ENCODE measurements around the gene DNAH3.

Gene DNAH3

GRCh38 chr16:20968765-20969164 lies 181.9 kb downstream of the DNAH3 start:
- no peak overlapping the region for H3K4me3 ChIP-seq (ENCODE audit: low read depth, low read length)
- TF ChIP-seq CTCF (IDR thresholded peaks at IDR 0.05; ENCODE audit: control insufficient read depth, extremely low read depth, insufficient read depth), result no peak
- DNase-seq (ENCODE audit: low read depth), result no peak

- no peak for DNase-seq (ENCODE audit: low read depth)
- no peak overlapping the region for H3K4me3 ChIP-seq (ENCODE audit: low read depth, low read length)
- no peak for TF ChIP-seq CTCF (IDR thresholded peaks at IDR 0.05; ENCODE audit: control insufficient read depth, extremely low read depth, insufficient read depth)
These were observed 189.7 kb downstream of the DNAH3 start for GRCh38 chr16:20960899-20961298.

GRCh38 chr16:20957153-20957552 lies 193.5 kb downstream of the DNAH3 start:
- TF ChIP-seq CTCF (IDR thresholded peaks at IDR 0.05; ENCODE audit: control insufficient read depth, extremely low read depth, insufficient read depth), result no peak
- H3K4me3 ChIP-seq (ENCODE audit: low read depth, low read length), result no peak overlapping the region
- DNase-seq (ENCODE audit: low read depth), result no peak

GRCh38 chr16:20956319-20956718 lies 194.3 kb downstream of the DNAH3 start:
- H3K4me3 ChIP-seq (ENCODE audit: low read depth, low read length), result no peak overlapping the region
- DNase-seq (ENCODE audit: low read depth), result no peak
- no peak for TF ChIP-seq CTCF (IDR thresholded peaks at IDR 0.05; ENCODE audit: control insufficient read depth, extremely low read depth, insufficient read depth)

- no peak overlapping the region for H3K4me3 ChIP-seq (ENCODE audit: low read depth, low read length)
- DNase-seq (ENCODE audit: low read depth), result no peak
- no peak for TF ChIP-seq CTCF (IDR thresholded peaks at IDR 0.05; ENCODE audit: control insufficient read depth, extremely low read depth, insufficient read depth)
These were observed 196.1 kb downstream of the DNAH3 start for GRCh38 chr16:20954574-20954973.

- no peak overlapping the region for H3K4me3 ChIP-seq (ENCODE audit: low read depth, low read length)
- TF ChIP-seq CTCF (IDR thresholded peaks at IDR 0.05; ENCODE audit: control insufficient read depth, extremely low read depth, insufficient read depth), result no peak
- no peak for DNase-seq (ENCODE audit: low read depth)
These were observed 198.3 kb downstream of the DNAH3 start for GRCh38 chr16:20952139-20952920.

- TF ChIP-seq CTCF (IDR thresholded peaks at IDR 0.05; ENCODE audit: control insufficient read depth, extremely low read depth, insufficient read depth), result no peak
- no peak for DNase-seq (ENCODE audit: low read depth)
- no peak overlapping the region for H3K4me3 ChIP-seq (ENCODE audit: low read depth, low read length)
These were observed 200.4 kb downstream of the DNAH3 start for GRCh38 chr16:20950294-20950693.
